ENCODE data around the gene CDC42.

- TF ChIP-seq, protein P1, sequence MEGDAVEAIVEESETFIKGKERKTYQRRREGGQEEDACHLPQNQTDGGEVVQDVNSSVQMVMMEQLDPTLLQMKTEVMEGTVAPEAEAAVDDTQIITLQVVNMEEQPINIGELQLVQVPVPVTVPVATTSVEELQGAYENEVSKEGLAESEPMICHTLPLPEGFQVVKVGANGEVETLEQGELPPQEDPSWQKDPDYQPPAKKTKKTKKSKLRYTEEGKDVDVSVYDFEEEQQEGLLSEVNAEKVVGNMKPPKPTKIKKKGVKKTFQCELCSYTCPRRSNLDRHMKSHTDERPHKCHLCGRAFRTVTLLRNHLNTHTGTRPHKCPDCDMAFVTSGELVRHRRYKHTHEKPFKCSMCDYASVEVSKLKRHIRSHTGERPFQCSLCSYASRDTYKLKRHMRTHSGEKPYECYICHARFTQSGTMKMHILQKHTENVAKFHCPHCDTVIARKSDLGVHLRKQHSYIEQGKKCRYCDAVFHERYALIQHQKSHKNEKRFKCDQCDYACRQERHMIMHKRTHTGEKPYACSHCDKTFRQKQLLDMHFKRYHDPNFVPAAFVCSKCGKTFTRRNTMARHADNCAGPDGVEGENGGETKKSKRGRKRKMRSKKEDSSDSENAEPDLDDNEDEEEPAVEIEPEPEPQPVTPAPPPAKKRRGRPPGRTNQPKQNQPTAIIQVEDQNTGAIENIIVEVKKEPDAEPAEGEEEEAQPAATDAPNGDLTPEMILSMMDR (IDR thresholded peaks at IDR 0.05 in 8 of 11, conservative IDR thresholded peaks at IDR 0.05 in 3 of 11) = no peak
- TF ChIP-seq POLR2A (IDR thresholded peaks at IDR 0.05) = no peak
Observed at GRCh38 chr1:22043198-22043769, 9.2 kb upstream of the CDC42 start.

Data from spleen (tissue), 7 donors.